Vagina (tissue), 2 donors: Measurements from ENCODE around the gene LIN9.

Source experiments
- CTCF ChIP-seq, 3 experiments: fragments of 450-650 bp in 2 of 3; fragments of 200-600 bp in 1 of 3; sonication (generic) in 1 of 3; IDR thresholded peaks; one replicate each; pipeline ENCODE4 v1.5.1; 2017 to 2019; ENCODE audit warnings: antibody characterized with exemption in 3 of 3, mild to moderate bottlenecking in 2 of 3, moderate library complexity in 2 of 3
- POLR2A ChIP-seq, 2 donors: fragments of 450-650 bp; IDR thresholded peaks; one replicate each; pipeline ENCODE4 v1.6.1; 2017; ENCODE audit warnings: antibody characterized with exemption in 2 of 2, mild to moderate bottlenecking in 2 of 2, moderate library complexity in 2 of 2
- POLR2AphosphoS5 ChIP-seq, 2 donors: sonication (generic); formaldehyde crosslinking; IDR thresholded peaks; one replicate each; pipeline ENCODE4 v1.9.0; 2017; ENCODE audit warnings: antibody characterized with exemption in 2 of 2, mild to moderate bottlenecking in 2 of 2, low read depth in 1 of 2; ENCODE audit not compliant: insufficient read depth in 1 of 2

DNA sequence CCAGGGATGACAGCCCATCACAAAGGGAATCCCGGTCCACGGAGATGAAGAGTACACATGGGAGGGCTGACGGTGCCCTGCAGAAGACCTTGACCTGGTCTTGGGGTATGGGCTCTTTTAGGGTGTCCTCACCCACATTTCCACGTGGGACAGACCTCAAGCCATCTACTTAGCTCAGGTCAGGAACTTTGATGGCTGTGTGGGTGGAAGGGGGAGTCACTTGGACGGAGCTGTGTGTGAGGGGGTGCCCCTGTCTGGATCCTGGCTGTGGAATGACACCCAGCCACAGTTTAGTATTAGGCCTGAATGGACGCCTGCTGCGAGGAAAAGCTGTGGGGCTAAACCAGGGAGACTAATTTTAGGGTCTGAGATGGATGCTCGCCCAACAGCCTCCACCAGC is 96.4 kb downstream of the LIN9 start:
- no peak for TF ChIP-seq CTCF (IDR thresholded peaks at IDR 0.05)
- TF ChIP-seq POLR2A (IDR thresholded peaks at IDR 0.05), result no peak
- TF ChIP-seq POLR2AphosphoS5 (IDR thresholded peaks at IDR 0.05; ENCODE audit: insufficient read depth in 1 of 2, low read depth in 1 of 2), result no peak
